Kidney glomerular epithelial cell (primary cell): Measurements from ENCODE around the gene ZNG1A.
"Not testable (repeated sequence)": the region's sequence is repeated elsewhere in the genome, so short reads cannot be mapped to it uniquely, and the experiment has no call there.

Experiments
- DNase-seq: peaks from one replicate; lab custom pipeline; 2025; lab: John Stamatoyannopoulos, UW

The ZNG1A gene

GRCh38 chr9:178140-178825 lies 573 bp downstream of the ZNG1A start:
- not testable (repeated sequence) for DNase-seq

- DNase-seq = not testable (repeated sequence)
Measured at GRCh38 chr9:169757-170156, 9.1 kb downstream of the ZNG1A start.

- not testable (repeated sequence) for DNase-seq
Measured at GRCh38 chr9:159871-160270, 19.0 kb downstream of the ZNG1A start.

GRCh38 chr9:151173-151572 lies 27.7 kb downstream of the ZNG1A start:
- DNase-seq = not testable (repeated sequence)

GRCh38 chr9:139880-140279 lies 39.0 kb downstream of the ZNG1A start:
- not testable (repeated sequence) for DNase-seq

- not testable (repeated sequence) for DNase-seq
Measured at GRCh38 chr9:117995-118467, 60.8 kb downstream of the ZNG1A start, which contains the start of gene FOXD4. Gene FOXD4, minus strand, starts transcription at chr9:118417. Its CDS starts 298 bp downstream, at chr9:118119.

- DNase-seq = not testable (repeated sequence)
Measured at GRCh38 chr9:117144-117994, 61.5 kb downstream of the ZNG1A start.

- DNase-seq = not testable (repeated sequence)
Measured at GRCh38 chr9:116239-117077, 62.4 kb downstream of the ZNG1A start.

GRCh38 chr9:115118-115451 lies 63.8 kb downstream of the ZNG1A start:
- DNase-seq = not testable (repeated sequence)

- not testable (repeated sequence) for DNase-seq
Measured at GRCh38 chr9:114267-115117, 64.4 kb downstream of the ZNG1A start.

- not testable (repeated sequence) for DNase-seq
Measured at GRCh38 chr9:113468-114266, 65.2 kb downstream of the ZNG1A start.

- DNase-seq = not testable (repeated sequence)
Measured at GRCh38 chr9:112589-113467, 66.0 kb downstream of the ZNG1A start.

GRCh38 chr9:110672-111071 lies 68.2 kb downstream of the ZNG1A start:
- not testable (repeated sequence) for DNase-seq

- DNase-seq = not testable (repeated sequence)
Measured at GRCh38 chr9:109540-109939, 69.3 kb downstream of the ZNG1A start.

- DNase-seq = not testable (repeated sequence)
Measured at GRCh38 chr9:108742-109495, 69.9 kb downstream of the ZNG1A start.

GRCh38 chr9:105991-106390 lies 72.9 kb downstream of the ZNG1A start:
- not testable (repeated sequence) for DNase-seq

GRCh38 chr9:100430-100829 lies 78.4 kb downstream of the ZNG1A start:
- not testable (repeated sequence) for DNase-seq

GRCh38 chr9:99867-100266 lies 79.0 kb downstream of the ZNG1A start:
- DNase-seq = not testable (repeated sequence)
